HCT116 (cell line): ENCODE results near the gene SERTAD4. TPM values are rescaled to one million over a fixed set of nuclear protein-coding genes. Genes with fewer than 3 reads are reported as not detected.

Experiments used
- ATAC-seq: fragments of 200-7000 bp; cut with Tn5 transposase; 2 replicates; pipeline ENCODE4 v1.9.1; 2020; ENCODE audit warnings: mild to moderate bottlenecking, moderate library complexity
- BruUV-seq: library from RNA; stranded (reverse); fragments of 400-500 nt; replicated peaks from 2 replicates; lab custom pipeline; 2021; lab: Mats Ljungman, UMichigan
- CTCF ChIA-PET: fragments of 300-600 bp; sonication (Branson Sonifier 250); formaldehyde crosslinking; loops from one replicate; lab custom pipeline; 2021; ENCODE audit warnings: antibody characterized with exemption; lab: Charles Lee
- POLR2A ChIA-PET: fragments of 300-600, 350-600 bp; sonication (Branson Sonifier 250); formaldehyde crosslinking; loops from one replicate; lab custom pipeline; 2021; ENCODE audit warnings: antibody characterized with exemption; lab: Charles Lee
- RAD21 ChIA-PET, 2 experiments: fragments of 300-600 bp; sonication (Branson Sonifier 250); formaldehyde crosslinking; loops; one replicate each; lab custom pipeline; 2023; ENCODE audit warnings: low total read pairs in 2 of 2; ENCODE audit not compliant: uncharacterized antibody in 2 of 2, unreplicated experiment in 2 of 2, low non-redundant PET in 1 of 2; lab: Charles Lee
- DNase-seq: peaks from one replicate; pipeline ENCODE4 v3.0.0-alpha.2; 2010; ENCODE audit warnings: low read depth, low spot score
- H2AFZ ChIP-seq: fragments of 200-600 bp; shearing (Covaris generic), sonication (generic); 2 replicates; pipeline ENCODE4 v1.6.1; 2017; ENCODE audit warnings: low read depth, mixed run types, mixed read lengths, antibody characterized with exemption, low read length; ENCODE audit not compliant: poor library complexity, severe bottlenecking
- H3K27ac ChIP-seq: 2 replicates; pipeline ENCODE4 v1.5.1; 2012; ENCODE audit warnings: low read depth, low read length
- H3K27me3 ChIP-seq: fragments of 200-600 bp; sonication (generic); 2 replicates; pipeline ENCODE4 v1.6.1; 2016; ENCODE audit warnings: mixed run types, low read length, mixed read lengths; ENCODE audit not compliant: insufficient read depth
- H3K36me3 ChIP-seq, 2 experiments: fragments of 200-500 bp in 1 of 2; fragments of 200-600 bp in 1 of 2; sonication (Bioruptor generic) in 1 of 2; sonication (generic) in 1 of 2; 2 replicates each; pipeline versions ENCODE4 v1.5.1 to v1.6.1; 2014 to 2016; ENCODE audit warnings: low read length in 2 of 2, inconsistent platforms in 1 of 2, mixed read lengths in 1 of 2, mixed run types in 1 of 2; ENCODE audit not compliant: insufficient read depth in 2 of 2, control insufficient read depth in 1 of 2
- H3K4me1 ChIP-seq, 2 experiments: fragments of 200-600 bp in 1 of 2; sonication (generic) in 1 of 2; 2 replicates each; pipeline versions ENCODE4 v1.5.1 to v1.6.1; 2012 to 2017; ENCODE audit warnings: low read length in 2 of 2, inconsistent platforms in 1 of 2, mild to moderate bottlenecking in 1 of 2, mixed read lengths in 1 of 2, mixed run types in 1 of 2, moderate library complexity in 1 of 2; ENCODE audit not compliant: insufficient read depth in 2 of 2, control insufficient read depth in 1 of 2
- H3K4me2 ChIP-seq: fragments of 200-600 bp; sonication (generic); 2 replicates; pipeline ENCODE4 v1.6.1; 2017; ENCODE audit warnings: mixed run types, low read length, mixed read lengths
- H3K4me3 ChIP-seq, 2 experiments: fragments of 200-600 bp in 1 of 2; sonication (generic) in 1 of 2; replicated peaks in 1 of 2; 2 replicates each; pipeline ENCODE4 v1.5.1; 2011 to 2016; ENCODE audit warnings: low read length in 2 of 2, control low read depth in 1 of 2, low read depth in 1 of 2, mild to moderate bottlenecking in 1 of 2, mixed read lengths in 1 of 2, mixed run types in 1 of 2
- H3K79me2 ChIP-seq: fragments of 200-600 bp; sonication (generic); 2 replicates; pipeline ENCODE4 v1.6.1; 2017; ENCODE audit warnings: mild to moderate bottlenecking, mixed run types, low read length, moderate library complexity, mixed read lengths; ENCODE audit not compliant: insufficient read depth
- H3K9ac ChIP-seq: fragments of 200-600 bp; sonication (generic); 2 replicates; pipeline ENCODE4 v1.6.1; 2016; ENCODE audit warnings: low read length, mixed read lengths
- H3K9me2 ChIP-seq: fragments of 200-600 bp; sonication (generic), shearing (Covaris generic); 2 replicates; pipeline ENCODE4 v1.6.1; 2017; ENCODE audit warnings: mixed run types, mild to moderate bottlenecking, moderate library complexity; ENCODE audit not compliant: insufficient read depth
- H3K9me3 ChIP-seq, 2 experiments: fragments of 200-500 bp in 1 of 2; fragments of 200-600 bp in 1 of 2; sonication (Bioruptor generic) in 1 of 2; sonication (generic) in 1 of 2; 2 replicates each; pipeline ENCODE4 v1.6.1; 2014 to 2017; ENCODE audit warnings: low read length in 2 of 2, mixed read lengths in 2 of 2, inconsistent platforms in 1 of 2, low read depth in 1 of 2, mild to moderate bottlenecking in 1 of 2, mixed run types in 1 of 2, moderate library complexity in 1 of 2; ENCODE audit not compliant: control insufficient read depth in 1 of 2, insufficient read depth in 1 of 2
- H4K20me1 ChIP-seq: fragments of 200-600 bp; sonication (generic), shearing (Covaris generic); 2 replicates; pipeline ENCODE4 v1.6.1; 2017; ENCODE audit warnings: mixed run types, mild to moderate bottlenecking, moderate library complexity; ENCODE audit not compliant: insufficient read depth
- CBX3 ChIP-seq: IDR thresholded peaks from 2 replicates; pipeline ENCODE4 v1.6.1; 2012; ENCODE audit warnings: low read depth
- EGR1 ChIP-seq: IDR thresholded peaks from 2 replicates; pipeline ENCODE4 v1.6.1; 2012; ENCODE audit warnings: low read depth
- ELF1 ChIP-seq: IDR thresholded peaks from 2 replicates; pipeline ENCODE4 v1.6.1; 2012; ENCODE audit warnings: low read depth, borderline replicate concordance
- EZH2 ChIP-seq: fragments of 200-600 bp; sonication (generic); IDR thresholded peaks from 2 replicates; pipeline ENCODE4 v1.6.1; 2017; ENCODE audit warnings: antibody characterized with exemption, mixed run types
- POLR2A ChIP-seq: IDR thresholded peaks from 2 replicates; pipeline ENCODE4 v1.7.0; 2011; ENCODE audit warnings: borderline replicate concordance; ENCODE audit not compliant: insufficient read depth, insufficient read length; ENCODE audit errors: extremely low read depth
- SP1 ChIP-seq: IDR thresholded peaks from 2 replicates; pipeline ENCODE4 v1.6.1; 2012; ENCODE audit warnings: low read depth
- ZFX ChIP-seq: fragments of 450-650 bp; IDR thresholded peaks from 2 replicates; pipeline ENCODE4 v1.6.1; 2017
- ZNF274 ChIP-seq: fragments of 200-500 bp; sonication (Bioruptor generic); IDR thresholded peaks from 2 replicates; pipeline ENCODE4 v1.6.1; 2014; ENCODE audit warnings: mild to moderate bottlenecking, low read depth, low read length, inconsistent platforms
- intact Hi-C: fragments of 100-400 bp; cut with micrococcal nuclease; formaldehyde crosslinking; loops from 2 replicates; pipeline ENCODE4 v1.10.0; 2022
- total RNA-seq: library from RNA; stranded (reverse); gene quantifications from one replicate; pipeline ENCODE4 v1.2.1, GENCODE V29; 2021; ENCODE audit not compliant: unreplicated experiment
- TF ChIP-seq, protein P1 (sequence below): IDR thresholded peaks from 2 replicates; pipeline ENCODE4 v1.6.1; 2011; ENCODE audit warnings: mild to moderate bottlenecking, low read length, moderate library complexity; ENCODE audit not compliant: insufficient replicate concordance; ENCODE audit errors: extremely low read depth
- TF ChIP-seq, protein P2 (sequence below), 3 experiments: fragments of 200-600 bp in 1 of 3; sonication (generic) in 1 of 3; IDR thresholded peaks in 2 of 3; conservative IDR thresholded peaks in 1 of 3; 2 replicates each; pipeline ENCODE4 v1.5.1; 2012 to 2017; ENCODE audit warnings: low read depth in 2 of 3, low read length in 2 of 3, antibody characterized with exemption in 1 of 3, borderline replicate concordance in 1 of 3, control low read depth in 1 of 3, mild to moderate bottlenecking in 1 of 3, mixed read lengths in 1 of 3, mixed run types in 1 of 3, moderate library complexity in 1 of 3; ENCODE audit not compliant: insufficient read depth in 1 of 3

Gene SERTAD4
- total RNA-seq, 1 experiment from 2014 or later = 0.07 TPM

DNA sequence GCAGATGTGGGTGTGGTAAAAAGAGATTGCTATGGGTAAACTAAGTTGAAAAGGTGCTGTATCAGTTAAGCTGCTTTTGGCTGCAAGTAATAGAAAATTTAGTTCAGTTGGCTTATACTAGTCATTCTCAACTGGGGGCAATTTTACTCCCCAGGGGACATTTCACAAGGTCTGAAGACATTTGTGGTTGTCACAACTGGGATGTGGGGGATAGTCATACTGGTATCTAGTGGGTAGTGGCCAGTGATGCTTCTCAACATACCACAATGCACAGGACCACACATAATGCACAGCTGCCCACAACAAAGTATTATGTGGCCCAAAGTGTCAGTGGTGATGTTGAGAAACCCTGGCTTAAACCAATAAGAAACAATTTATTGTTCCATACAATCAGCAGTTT, 31.4 kb downstream of the SERTAD4 start (continued):
- TF ChIP-seq, protein P1, sequence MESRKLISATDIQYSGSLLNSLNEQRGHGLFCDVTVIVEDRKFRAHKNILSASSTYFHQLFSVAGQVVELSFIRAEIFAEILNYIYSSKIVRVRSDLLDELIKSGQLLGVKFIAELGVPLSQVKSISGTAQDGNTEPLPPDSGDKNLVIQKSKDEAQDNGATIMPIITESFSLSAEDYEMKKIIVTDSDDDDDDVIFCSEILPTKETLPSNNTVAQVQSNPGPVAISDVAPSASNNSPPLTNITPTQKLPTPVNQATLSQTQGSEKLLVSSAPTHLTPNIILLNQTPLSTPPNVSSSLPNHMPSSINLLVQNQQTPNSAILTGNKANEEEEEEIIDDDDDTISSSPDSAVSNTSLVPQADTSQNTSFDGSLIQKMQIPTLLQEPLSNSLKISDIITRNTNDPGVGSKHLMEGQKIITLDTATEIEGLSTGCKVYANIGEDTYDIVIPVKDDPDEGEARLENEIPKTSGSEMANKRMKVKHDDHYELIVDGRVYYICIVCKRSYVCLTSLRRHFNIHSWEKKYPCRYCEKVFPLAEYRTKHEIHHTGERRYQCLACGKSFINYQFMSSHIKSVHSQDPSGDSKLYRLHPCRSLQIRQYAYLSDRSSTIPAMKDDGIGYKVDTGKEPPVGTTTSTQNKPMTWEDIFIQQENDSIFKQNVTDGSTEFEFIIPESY = no peak
- TF ChIP-seq ELF1 (no peak), ZFX (no peak), POLR2A (no peak), EGR1 (no peak), SP1 (no peak), EZH2 (no peak)
- TF ChIP-seq, protein P2, sequence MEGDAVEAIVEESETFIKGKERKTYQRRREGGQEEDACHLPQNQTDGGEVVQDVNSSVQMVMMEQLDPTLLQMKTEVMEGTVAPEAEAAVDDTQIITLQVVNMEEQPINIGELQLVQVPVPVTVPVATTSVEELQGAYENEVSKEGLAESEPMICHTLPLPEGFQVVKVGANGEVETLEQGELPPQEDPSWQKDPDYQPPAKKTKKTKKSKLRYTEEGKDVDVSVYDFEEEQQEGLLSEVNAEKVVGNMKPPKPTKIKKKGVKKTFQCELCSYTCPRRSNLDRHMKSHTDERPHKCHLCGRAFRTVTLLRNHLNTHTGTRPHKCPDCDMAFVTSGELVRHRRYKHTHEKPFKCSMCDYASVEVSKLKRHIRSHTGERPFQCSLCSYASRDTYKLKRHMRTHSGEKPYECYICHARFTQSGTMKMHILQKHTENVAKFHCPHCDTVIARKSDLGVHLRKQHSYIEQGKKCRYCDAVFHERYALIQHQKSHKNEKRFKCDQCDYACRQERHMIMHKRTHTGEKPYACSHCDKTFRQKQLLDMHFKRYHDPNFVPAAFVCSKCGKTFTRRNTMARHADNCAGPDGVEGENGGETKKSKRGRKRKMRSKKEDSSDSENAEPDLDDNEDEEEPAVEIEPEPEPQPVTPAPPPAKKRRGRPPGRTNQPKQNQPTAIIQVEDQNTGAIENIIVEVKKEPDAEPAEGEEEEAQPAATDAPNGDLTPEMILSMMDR (IDR thresholded peaks at IDR 0.05 in 2 of 3, conservative IDR thresholded peaks at IDR 0.05 in 1 of 3; ENCODE audit: borderline replicate concordance in 1 of 3, insufficient read depth in 1 of 3, low read depth in 2 of 3, low read length in 2 of 3) = no peak

DNA sequence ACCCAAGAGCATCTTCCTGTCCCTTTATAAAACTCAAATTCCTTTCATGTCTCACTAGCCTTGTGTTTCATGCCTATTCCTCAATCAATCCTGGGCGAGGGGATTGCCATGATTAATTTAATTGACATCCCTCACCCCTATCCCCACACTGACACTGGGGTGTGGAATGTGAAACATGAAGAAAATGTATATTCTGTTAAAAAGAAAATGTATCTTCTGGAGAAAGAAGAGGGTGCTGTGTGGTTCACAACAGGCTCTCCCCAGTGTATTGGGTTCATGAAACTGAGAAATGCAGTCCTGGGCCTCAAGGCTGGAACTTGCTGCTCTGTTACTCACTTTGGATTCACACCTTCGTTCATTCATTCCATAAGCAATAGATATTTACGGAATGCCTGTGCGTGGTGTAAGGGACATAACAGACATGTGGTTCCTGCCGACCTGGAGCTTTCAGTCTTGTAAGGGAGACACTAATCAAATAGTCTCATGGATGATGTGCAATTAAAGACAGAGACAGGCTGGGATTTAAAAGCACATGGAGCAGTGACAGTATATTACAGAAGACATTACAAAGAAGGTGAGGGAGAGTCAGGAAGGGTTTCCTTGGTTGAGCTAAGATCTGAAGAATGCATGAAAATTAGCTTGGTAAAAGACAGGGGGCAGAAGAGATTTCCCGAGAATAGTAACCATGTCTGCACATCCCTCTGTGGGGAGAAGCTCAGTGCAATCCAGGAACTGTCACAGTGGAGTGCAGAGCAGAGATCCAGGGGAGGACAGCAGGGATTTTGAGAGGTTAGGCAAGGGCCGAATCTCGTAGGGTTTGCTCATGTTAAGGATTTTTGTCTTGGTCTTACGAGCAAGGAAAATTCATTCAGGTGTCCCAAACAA, 32.1 kb downstream of the SERTAD4 start:
- Histone ChIP-seq H3K9me2 (no peaks in the 10 kb centered on the region), H4K20me1 (no peaks in the 10 kb centered on the region), H3K9ac (no peak overlapping the region), H3K4me1 (no peaks in the 10 kb centered on the region), H3K27ac (no peak overlapping the region), H3K4me3 (no peak overlapping the region), H3K27me3 (peaks cover 13% of the 10 kb centered on the region; the same call in 1 of the 2 replicates), H3K79me2 (no peaks in the 10 kb centered on the region), H3K9me3 (no peaks in the 10 kb centered on the region), H3K4me2 (no peak overlapping the region), H2AFZ (no peak overlapping the region), H3K36me3 (no peaks in the 10 kb centered on the region)
- no TSS peak for BruUV-seq
- CTCF ChIA-PET = no interaction called here
- TF ChIP-seq CBX3 = no peak
- TF ChIP-seq, protein P2 (IDR thresholded peaks at IDR 0.05 in 2 of 3, conservative IDR thresholded peaks at IDR 0.05 in 1 of 3; ENCODE audit: borderline replicate concordance in 1 of 3, insufficient read depth in 1 of 3, low read depth in 2 of 3, low read length in 2 of 3) = peak in 2 of 3 experiments; percentile 40 to 41; a peak in 4 of 6 replicates
- TF ChIP-seq ZNF274 = no peak
- TF ChIP-seq SP1 = no peak
- ATAC-seq = peak; percentile 74
- POLR2A ChIA-PET = no interaction called here
- no peak for DNase-seq
- RAD21 ChIA-PET = interaction anchor here in 1 of 2 experiments (1.0 kb wide), 1 partner anchor 46 kb away, joined by 4 read pairs; no protein-coding TSS in a partner anchor
- intact Hi-C loops = no loop called here
